Right lobe of liver (tissue), 4 donors: ENCODE results near the gene PYGL.

ENCODE experiments used
- POLR2A ChIP-seq: fragments of 450-650 bp; IDR thresholded peaks from one replicate; pipeline ENCODE4 v1.6.1; 2017; ENCODE audit warnings: antibody characterized with exemption, mild to moderate bottlenecking
- TF ChIP-seq, protein P1 (sequence below), 4 donors: fragments of 200-600 bp in 3 of 4; fragments of 450-650 bp in 1 of 4; IDR thresholded peaks; one replicate each; pipeline versions ENCODE4 v1.5.1 to v1.8.0; 2016 to 2022; ENCODE audit warnings: antibody characterized with exemption in 4 of 4, mild to moderate bottlenecking in 2 of 4
- donor health status: DM: no; HTN: no; CAD: no.
- donor health status: DM: no; HTN: no; CAD: no.
- donor health status: DM: no; HTN: yes; CAD: no.

DNA sequence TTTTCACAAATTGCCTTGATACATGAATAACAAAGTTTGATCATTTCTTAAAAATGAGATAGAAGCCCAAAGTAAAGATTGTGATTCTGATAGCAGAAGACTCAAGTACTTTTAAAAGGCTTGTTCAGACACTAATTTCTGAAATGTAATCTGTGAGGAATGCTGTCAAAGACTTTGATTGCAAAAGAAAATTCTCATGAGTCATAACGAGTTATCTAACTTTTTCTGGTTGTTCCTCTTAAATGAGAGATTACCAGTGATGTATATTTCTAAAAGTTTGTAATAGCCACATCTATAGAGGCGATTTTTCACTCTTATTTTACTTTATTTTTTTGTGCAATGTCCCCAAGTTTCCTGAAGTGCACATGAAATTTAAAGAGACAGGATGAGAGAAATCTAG is 7.0 kb downstream of the PYGL start:
- TF ChIP-seq POLR2A, result no peak
- TF ChIP-seq, protein P1, sequence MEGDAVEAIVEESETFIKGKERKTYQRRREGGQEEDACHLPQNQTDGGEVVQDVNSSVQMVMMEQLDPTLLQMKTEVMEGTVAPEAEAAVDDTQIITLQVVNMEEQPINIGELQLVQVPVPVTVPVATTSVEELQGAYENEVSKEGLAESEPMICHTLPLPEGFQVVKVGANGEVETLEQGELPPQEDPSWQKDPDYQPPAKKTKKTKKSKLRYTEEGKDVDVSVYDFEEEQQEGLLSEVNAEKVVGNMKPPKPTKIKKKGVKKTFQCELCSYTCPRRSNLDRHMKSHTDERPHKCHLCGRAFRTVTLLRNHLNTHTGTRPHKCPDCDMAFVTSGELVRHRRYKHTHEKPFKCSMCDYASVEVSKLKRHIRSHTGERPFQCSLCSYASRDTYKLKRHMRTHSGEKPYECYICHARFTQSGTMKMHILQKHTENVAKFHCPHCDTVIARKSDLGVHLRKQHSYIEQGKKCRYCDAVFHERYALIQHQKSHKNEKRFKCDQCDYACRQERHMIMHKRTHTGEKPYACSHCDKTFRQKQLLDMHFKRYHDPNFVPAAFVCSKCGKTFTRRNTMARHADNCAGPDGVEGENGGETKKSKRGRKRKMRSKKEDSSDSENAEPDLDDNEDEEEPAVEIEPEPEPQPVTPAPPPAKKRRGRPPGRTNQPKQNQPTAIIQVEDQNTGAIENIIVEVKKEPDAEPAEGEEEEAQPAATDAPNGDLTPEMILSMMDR (IDR thresholded peaks at IDR 0.05), result no peak
